HepG2 (cell line): ENCODE results near the gene OR10H1. TPM values are rescaled to one million over a fixed set of nuclear protein-coding genes. Genes with fewer than 3 reads are reported as not detected.

Experiments used
- AGO1 ChIP-seq: fragments of 200-400 bp; formaldehyde crosslinking; IDR thresholded peaks from 2 replicates; pipeline ENCODE4 v1.6.1; 2017; ENCODE audit warnings: mild to moderate bottlenecking, low read depth, low read length, moderate library complexity; ENCODE audit not compliant: poor library complexity, severe bottlenecking
- GATAD1 ChIP-seq: IDR thresholded peaks from 2 replicates; pipeline ENCODE4 v1.6.1; 2016; ENCODE audit warnings: missing genetic modification reagents, missing compliant biosample characterization
- JUND ChIP-seq: sonication (generic); formaldehyde crosslinking; IDR thresholded peaks from 2 replicates; pipeline ENCODE4 v1.8.0; 2022; ENCODE audit warnings: mild to moderate bottlenecking, missing genetic modification reagents
- KDM2A ChIP-seq: sonication (generic); formaldehyde crosslinking; IDR thresholded peaks from 2 replicates; pipeline ENCODE4 v1.4.0; 2020; ENCODE audit warnings: low read depth, missing genetic modification reagents, borderline replicate concordance
- MAZ ChIP-seq, 2 experiments: sonication (generic) in 1 of 2; formaldehyde crosslinking in 1 of 2; IDR thresholded peaks; 2 replicates each; pipeline versions ENCODE4 v1.5.0 to v1.6.1; 2012 to 2020; ENCODE audit warnings: low read depth in 2 of 2, mild to moderate bottlenecking in 2 of 2, borderline replicate concordance in 1 of 2, improper control_type of control experiment in 1 of 2, low read length in 1 of 2, missing genetic modification reagents in 1 of 2, moderate library complexity in 1 of 2
- MYC ChIP-seq: sonication (generic); formaldehyde crosslinking; IDR thresholded peaks from 2 replicates; pipeline ENCODE4 v1.9.0; 2021; ENCODE audit warnings: missing genetic modification reagents, borderline replicate concordance
- PHF21A ChIP-seq: sonication (generic); formaldehyde crosslinking; IDR thresholded peaks from 2 replicates; pipeline ENCODE4 v1.5.0; 2020; ENCODE audit warnings: mild to moderate bottlenecking, missing genetic modification reagents
- SRSF4 ChIP-seq: fragments of 200-400 bp; formaldehyde crosslinking; IDR thresholded peaks from one replicate; pipeline ENCODE4 v1.6.1; 2018; ENCODE audit warnings: mild to moderate bottlenecking, low read depth, low read length, moderate library complexity; ENCODE audit not compliant: poor library complexity, severe bottlenecking
- SSRP1 ChIP-seq: IDR thresholded peaks from 2 replicates; pipeline ENCODE4 v1.6.1; 2016; ENCODE audit warnings: control low read depth
- ZFP36L2 ChIP-seq: sonication (generic); formaldehyde crosslinking; IDR thresholded peaks from 2 replicates; pipeline ENCODE4 v1.4.0; 2020; ENCODE audit warnings: missing genetic modification reagents
- ZNF143 ChIP-seq: sonication (generic); formaldehyde crosslinking; IDR thresholded peaks from 2 replicates; pipeline ENCODE4 v1.4.0; 2020; ENCODE audit warnings: missing genetic modification reagents
- ZNF260 ChIP-seq: sonication (generic); formaldehyde crosslinking; IDR thresholded peaks from 2 replicates; pipeline ENCODE4 v1.4.0; 2020; ENCODE audit warnings: missing genetic modification reagents, low read depth, mild to moderate bottlenecking, borderline replicate concordance
- ZNF333 ChIP-seq: sonication (generic); formaldehyde crosslinking; IDR thresholded peaks from 2 replicates; pipeline ENCODE4 v1.4.0; 2020; ENCODE audit warnings: mild to moderate bottlenecking, missing genetic modification reagents, borderline replicate concordance
- ZNF776 ChIP-seq: sonication (generic); formaldehyde crosslinking; IDR thresholded peaks from 2 replicates; pipeline ENCODE4 v1.4.0; 2020; ENCODE audit warnings: mild to moderate bottlenecking, missing genetic modification reagents
- polyA plus RNA-seq, 8 experiments: library from polyadenylated mRNA; depleted of rRNA in 3 of 8; stranded (reverse) in 7 of 8; unstranded in 1 of 8; fragments of >200 nt; fragmentation: Illumina TruSeq in 4 of 8; extraction: Trizol in 4 of 8; gene quantifications; 2 replicates each; pipeline versions ENCODE4 v1.2.1 to v1.2.3, GENCODE V29; 2011 to 2016; ENCODE audit warnings: low read depth in 4 of 8, missing spikeins in 1 of 8, mixed read lengths in 1 of 8; ENCODE audit not compliant: insufficient read depth in 1 of 8
- total RNA-seq, 5 experiments: library from RNA; depleted of rRNA; stranded (reverse); fragments of >200 nt; fragmentation: Illumina TruSeq; extraction: Trizol; gene quantifications; 2 replicates each; pipeline ENCODE4 v1.2.3, GENCODE V29; 2016; ENCODE audit warnings: low read depth in 1 of 5
- TF ChIP-seq, protein P1 (sequence below), 2 experiments: sonication (generic) in 1 of 2; formaldehyde crosslinking in 1 of 2; IDR thresholded peaks; 2 replicates each; pipeline versions ENCODE4 v1.4.0 to v1.6.1; 2016 to 2020; ENCODE audit warnings: borderline replicate concordance in 1 of 2, low read depth in 1 of 2, mild to moderate bottlenecking in 1 of 2, missing genetic modification reagents in 1 of 2
- TF ChIP-seq, protein P2 (sequence below): sonication (generic); formaldehyde crosslinking; IDR thresholded peaks from 2 replicates; pipeline ENCODE4 v1.9.0; 2022; ENCODE audit warnings: low read depth, missing genetic modification reagents
- TF ChIP-seq, protein P3 (sequence below): sonication (generic); formaldehyde crosslinking; conservative IDR thresholded peaks from 2 replicates; pipeline ENCODE4 v1.4.0; 2020; ENCODE audit warnings: missing genetic modification reagents
- TF ChIP-seq, protein P4 (sequence below): sonication (generic); formaldehyde crosslinking; IDR thresholded peaks from 2 replicates; pipeline ENCODE4 v1.4.0; 2020; ENCODE audit warnings: mild to moderate bottlenecking, missing genetic modification reagents, borderline replicate concordance

Gene OR10H1
- total and polyA plus RNA-seq, 2 of the 13 experiments (the other 11 are each of a cell fraction or from before 2014, with no cell fraction given) = not detected

DNA sequence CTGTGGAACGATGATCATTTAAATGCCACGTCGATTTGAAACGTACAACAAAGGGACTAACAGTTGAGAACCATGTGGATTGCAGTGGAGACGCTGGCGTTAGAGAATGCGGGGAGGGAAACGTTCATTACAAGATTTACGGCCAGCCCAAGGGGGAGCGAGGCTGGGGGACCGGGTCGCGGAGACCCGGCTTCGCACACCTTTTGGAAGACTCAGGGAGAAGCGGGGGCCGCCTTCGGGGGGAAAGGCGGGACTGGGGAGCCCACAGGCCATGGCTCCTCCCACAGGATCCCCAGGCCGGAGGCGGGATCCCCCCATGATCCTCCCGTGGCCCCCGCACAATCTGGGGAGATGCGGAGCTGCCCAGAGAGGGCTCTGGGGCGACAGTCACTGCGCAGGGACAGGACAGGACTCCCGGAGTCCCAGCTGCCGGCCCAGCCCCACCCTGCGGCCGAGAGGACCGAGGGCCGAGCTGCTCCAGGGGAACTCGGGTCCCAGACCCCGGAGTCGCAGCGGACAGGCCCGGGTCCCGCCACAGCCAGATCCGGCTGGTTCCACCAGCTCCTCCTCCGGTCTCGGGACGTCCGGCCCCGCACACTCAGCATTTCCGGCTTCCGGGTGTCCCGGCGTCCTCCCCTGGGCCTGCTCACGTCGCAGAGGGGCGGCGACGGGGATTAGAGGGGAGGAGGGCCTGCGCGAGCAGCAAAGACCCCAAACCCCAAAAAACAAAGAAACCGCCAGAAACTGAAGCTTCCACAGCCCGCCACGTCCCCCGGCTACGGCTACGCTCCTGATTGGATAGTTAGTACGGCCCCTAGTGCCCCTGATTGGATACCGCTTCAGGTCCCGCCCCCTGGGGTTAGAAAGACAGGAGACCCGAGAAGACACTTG, 21.1 kb upstream of the OR10H1 start (continued):
- TF ChIP-seq, protein P1, sequence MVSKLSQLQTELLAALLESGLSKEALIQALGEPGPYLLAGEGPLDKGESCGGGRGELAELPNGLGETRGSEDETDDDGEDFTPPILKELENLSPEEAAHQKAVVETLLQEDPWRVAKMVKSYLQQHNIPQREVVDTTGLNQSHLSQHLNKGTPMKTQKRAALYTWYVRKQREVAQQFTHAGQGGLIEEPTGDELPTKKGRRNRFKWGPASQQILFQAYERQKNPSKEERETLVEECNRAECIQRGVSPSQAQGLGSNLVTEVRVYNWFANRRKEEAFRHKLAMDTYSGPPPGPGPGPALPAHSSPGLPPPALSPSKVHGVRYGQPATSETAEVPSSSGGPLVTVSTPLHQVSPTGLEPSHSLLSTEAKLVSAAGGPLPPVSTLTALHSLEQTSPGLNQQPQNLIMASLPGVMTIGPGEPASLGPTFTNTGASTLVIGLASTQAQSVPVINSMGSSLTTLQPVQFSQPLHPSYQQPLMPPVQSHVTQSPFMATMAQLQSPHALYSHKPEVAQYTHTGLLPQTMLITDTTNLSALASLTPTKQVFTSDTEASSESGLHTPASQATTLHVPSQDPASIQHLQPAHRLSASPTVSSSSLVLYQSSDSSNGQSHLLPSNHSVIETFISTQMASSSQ (IDR thresholded peaks at IDR 0.05; ENCODE audit: low read depth) = no peak
- TF ChIP-seq, protein P1 (CRISPR knock-in tag; IDR thresholded peaks at IDR 0.05; ENCODE audit: borderline replicate concordance) = peak; percentile 42; the same call in 1 of the 2 replicates
- TF ChIP-seq AGO1 = peak; percentile 44
- TF ChIP-seq SRSF4 = no peak
- TF ChIP-seq ZNF776 (CRISPR knock-in tag) = peak; percentile 78; the same call in 1 of the 2 replicates
- TF ChIP-seq MYC (CRISPR knock-in tag) = peak; percentile 68; the same call in 1 of the 2 replicates
- no peak for TF ChIP-seq SSRP1 (CRISPR knock-in tag)
- TF ChIP-seq PHF21A (CRISPR knock-in tag) = peak; percentile 60; the same call in 1 of the 2 replicates
- TF ChIP-seq JUND = no peak
- peak; percentile 86; the same call in 1 of the 2 replicates for TF ChIP-seq ZNF333 (CRISPR knock-in tag)
- peak; percentile 73 for TF ChIP-seq ZNF143
- TF ChIP-seq, protein P2, sequence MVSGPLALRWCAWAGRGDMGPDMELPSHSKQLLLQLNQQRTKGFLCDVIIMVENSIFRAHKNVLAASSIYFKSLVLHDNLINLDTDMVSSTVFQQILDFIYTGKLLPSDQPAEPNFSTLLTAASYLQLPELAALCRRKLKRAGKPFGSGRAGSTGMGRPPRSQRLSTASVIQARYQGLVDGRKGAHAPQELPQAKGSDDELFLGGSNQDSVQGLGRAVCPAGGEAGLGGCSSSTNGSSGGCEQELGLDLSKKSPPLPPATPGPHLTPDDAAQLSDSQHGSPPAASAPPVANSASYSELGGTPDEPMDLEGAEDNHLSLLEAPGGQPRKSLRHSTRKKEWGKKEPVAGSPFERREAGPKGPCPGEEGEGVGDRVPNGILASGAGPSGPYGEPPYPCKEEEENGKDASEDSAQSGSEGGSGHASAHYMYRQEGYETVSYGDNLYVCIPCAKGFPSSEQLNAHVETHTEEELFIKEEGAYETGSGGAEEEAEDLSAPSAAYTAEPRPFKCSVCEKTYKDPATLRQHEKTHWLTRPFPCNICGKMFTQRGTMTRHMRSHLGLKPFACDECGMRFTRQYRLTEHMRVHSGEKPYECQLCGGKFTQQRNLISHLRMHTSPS = no peak
- TF ChIP-seq, protein P3, sequence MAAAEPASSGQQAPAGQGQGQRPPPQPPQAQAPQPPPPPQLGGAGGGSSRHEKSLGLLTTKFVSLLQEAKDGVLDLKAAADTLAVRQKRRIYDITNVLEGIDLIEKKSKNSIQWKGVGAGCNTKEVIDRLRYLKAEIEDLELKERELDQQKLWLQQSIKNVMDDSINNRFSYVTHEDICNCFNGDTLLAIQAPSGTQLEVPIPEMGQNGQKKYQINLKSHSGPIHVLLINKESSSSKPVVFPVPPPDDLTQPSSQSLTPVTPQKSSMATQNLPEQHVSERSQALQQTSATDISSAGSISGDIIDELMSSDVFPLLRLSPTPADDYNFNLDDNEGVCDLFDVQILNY (CRISPR knock-in tag) = peak; percentile 14; the same call in 1 of the 2 replicates
- peak; percentile 86 for TF ChIP-seq KDM2A (CRISPR knock-in tag)
- TF ChIP-seq, protein P4, sequence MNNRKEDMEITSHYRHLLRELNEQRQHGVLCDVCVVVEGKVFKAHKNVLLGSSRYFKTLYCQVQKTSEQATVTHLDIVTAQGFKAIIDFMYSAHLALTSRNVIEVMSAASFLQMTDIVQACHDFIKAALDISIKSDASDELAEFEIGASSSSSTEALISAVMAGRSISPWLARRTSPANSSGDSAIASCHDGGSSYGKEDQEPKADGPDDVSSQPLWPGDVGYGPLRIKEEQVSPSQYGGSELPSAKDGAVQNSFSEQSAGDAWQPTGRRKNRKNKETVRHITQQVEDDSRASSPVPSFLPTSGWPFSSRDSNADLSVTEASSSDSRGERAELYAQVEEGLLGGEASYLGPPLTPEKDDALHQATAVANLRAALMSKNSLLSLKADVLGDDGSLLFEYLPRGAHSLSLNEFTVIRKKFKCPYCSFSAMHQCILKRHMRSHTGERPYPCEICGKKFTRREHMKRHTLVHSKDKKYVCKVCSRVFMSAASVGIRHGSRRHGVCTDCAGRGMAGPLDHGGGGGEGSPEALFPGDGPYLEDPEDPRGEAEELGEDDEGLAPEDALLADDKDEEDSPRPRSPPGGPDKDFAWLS (CRISPR knock-in tag) = no peak
- no peak for TF ChIP-seq MAZ (IDR thresholded peaks at IDR 0.05; ENCODE audit: borderline replicate concordance, low read depth, low read length)
- peak; percentile 67 for TF ChIP-seq MAZ (CRISPR knock-in tag; IDR thresholded peaks at IDR 0.05; ENCODE audit: low read depth)
- TF ChIP-seq ZFP36L2 (CRISPR knock-in tag) = no peak
- no peak for TF ChIP-seq ZNF260
- TF ChIP-seq GATAD1 (CRISPR knock-in tag) = peak; percentile 81
